ENCODE results near the gene TNIP2. TPM values are rescaled to one million over a fixed set of nuclear protein-coding genes. Genes with fewer than 3 reads are reported as not detected.
A peak's percentile ranks its signal among the peaks of the same experiment; 100 is the strongest.

The TNIP2 gene
- total RNA-seq, 1 experiment from 2014 or later = 41.0 TPM

- ATAC-seq (no peak), DNase-seq (ENCODE audit: low read depth, low spot score) (no peak)
- ChIA-PET RAD21 (ENCODE audit: low non-redundant PET in 1 of 2, low total read pairs in 2 of 2, uncharacterized antibody in 2 of 2, unreplicated experiment in 2 of 2) (no interaction called here), POLR2A (no interaction called here), CTCF (no interaction called here)
- peaks cover 54 to 83% of the 10 kb centered on the region in 2 experiments for H3K4me1 ChIP-seq (ENCODE audit: control insufficient read depth in 1 of 2, insufficient read depth in 2 of 2, low read length in 2 of 2)
- no peak overlapping the region for H3K4me3 ChIP-seq (replicated peaks in 1 of 2; ENCODE audit: low read depth in 1 of 2, low read length in 2 of 2)
- H3K4me2 ChIP-seq (ENCODE audit: low read length) = peak overlapping the region; percentile 51
- no peaks in the 10 kb centered on the region for H3K9me3 ChIP-seq (ENCODE audit: control insufficient read depth in 1 of 2, insufficient read depth in 1 of 2, low read depth in 1 of 2, low read length in 2 of 2)
- BruUV-seq (replicated peaks) = no TSS peak
- no peaks in the 10 kb centered on the region for H3K79me2 ChIP-seq (ENCODE audit: insufficient read depth, low read length)
- no peak overlapping the region for H2AFZ ChIP-seq (ENCODE audit: low read depth, low read length, poor library complexity, severe bottlenecking)
- no peaks in the 10 kb centered on the region for H3K9me2 ChIP-seq (ENCODE audit: insufficient read depth)
- peak overlapping the region; percentile 48; the same call in 1 of the 2 replicates for H3K27ac ChIP-seq (ENCODE audit: low read depth, low read length)
- no peaks in the 10 kb centered on the region for H3K36me3 ChIP-seq (ENCODE audit: control insufficient read depth in 1 of 2, insufficient read depth in 2 of 2, low read length in 2 of 2)
- H4K20me1 ChIP-seq (ENCODE audit: insufficient read depth) = no peaks in the 10 kb centered on the region
- intact Hi-C loops (cut with micrococcal nuclease) = no loop called here
- no peaks in the 10 kb centered on the region for H3K27me3 ChIP-seq (ENCODE audit: insufficient read depth, low read length)
- H3K9ac ChIP-seq (ENCODE audit: low read length) = 0 out of 2 replicates have a peak overlapping the region, but pooled peaks have one; percentile 17
- TF ChIP-seq ATF3 (IDR thresholded peaks at IDR 0.05) (no peak), EZH2phosphoT487 (IDR thresholded peaks at IDR 0.05; ENCODE audit: borderline replicate concordance) (no peak), ELF1 (IDR thresholded peaks at IDR 0.05; ENCODE audit: borderline replicate concordance, low read depth) (no peak), TCF7L2 (IDR thresholded peaks at IDR 0.05; ENCODE audit: borderline replicate concordance, extremely low read depth, insufficient read depth, insufficient read length) (no peak), YY1 (IDR thresholded peaks at IDR 0.05; ENCODE audit: extremely low read depth, insufficient replicate concordance, low read depth, low read length) (no peak), EGR1 (IDR thresholded peaks at IDR 0.05; ENCODE audit: low read depth) (no peak), JUND (IDR thresholded peaks at IDR 0.05) (no peak), POLR2AphosphoS5 (IDR thresholded peaks at IDR 0.05; ENCODE audit: low read depth, low read length) (no peak), CEBPB (IDR thresholded peaks at IDR 0.05; ENCODE audit: low read depth) (no peak), EZH2 (IDR thresholded peaks at IDR 0.05) (no peak), SRF (IDR thresholded peaks at IDR 0.05; ENCODE audit: low read depth) (no peak), REST (IDR thresholded peaks at IDR 0.05; ENCODE audit: low read depth) (no peak), CTCF (IDR thresholded peaks at IDR 0.05 in 2 of 3, conservative IDR thresholded peaks at IDR 0.05 in 1 of 3; ENCODE audit: borderline replicate concordance in 1 of 3, insufficient read depth in 1 of 3, low read depth in 2 of 3, low read length in 2 of 3) (no peak), ZFX (IDR thresholded peaks at IDR 0.05) (no peak)
Observed at GRCh38 chr4:2796849-2797544, 40.9 kb upstream of the TNIP2 start.

All from HCT116 (cell line).